Cortex of kidney (tissue), 1 donor: ENCODE results near the gene PIGC.
"Not testable (repeated sequence)": the region's sequence is repeated elsewhere in the genome, so short reads cannot be mapped to it uniquely, and the experiment has no call there.

ENCODE experiments used
- DNase-seq: peaks from one replicate; lab custom pipeline; 2025; lab: John Stamatoyannopoulos, UW

Gene PIGC

DNA sequence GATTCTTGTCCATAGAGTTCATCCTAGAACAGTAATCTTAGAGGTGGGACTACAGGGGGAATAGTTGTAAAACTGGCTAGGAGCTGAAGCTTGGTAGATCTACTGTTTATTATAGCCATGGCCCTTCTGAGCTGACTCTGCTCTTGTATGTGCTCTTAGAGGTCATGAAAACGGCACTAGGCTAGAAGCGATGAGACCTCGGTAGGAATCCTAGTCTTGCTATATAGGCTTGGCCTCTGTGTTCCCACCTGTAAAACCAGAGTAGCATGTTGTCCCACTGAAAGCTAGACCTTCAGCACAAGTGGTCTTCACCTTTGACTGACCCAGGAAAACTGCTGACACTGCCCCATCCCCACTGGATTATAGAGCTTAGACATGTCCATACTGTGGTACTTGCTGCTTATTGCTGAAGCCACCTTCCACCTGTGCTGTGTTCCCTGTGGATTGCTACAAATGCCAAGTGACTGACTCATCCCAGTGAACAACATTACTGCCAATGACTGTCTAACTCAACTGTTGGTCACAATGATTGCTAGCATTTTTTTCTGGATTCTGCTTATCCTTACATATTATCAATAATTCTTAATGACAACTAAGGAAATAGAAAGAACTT is 23.0 kb upstream of the PIGC start:
- DNase-seq, result no peak

DNA sequence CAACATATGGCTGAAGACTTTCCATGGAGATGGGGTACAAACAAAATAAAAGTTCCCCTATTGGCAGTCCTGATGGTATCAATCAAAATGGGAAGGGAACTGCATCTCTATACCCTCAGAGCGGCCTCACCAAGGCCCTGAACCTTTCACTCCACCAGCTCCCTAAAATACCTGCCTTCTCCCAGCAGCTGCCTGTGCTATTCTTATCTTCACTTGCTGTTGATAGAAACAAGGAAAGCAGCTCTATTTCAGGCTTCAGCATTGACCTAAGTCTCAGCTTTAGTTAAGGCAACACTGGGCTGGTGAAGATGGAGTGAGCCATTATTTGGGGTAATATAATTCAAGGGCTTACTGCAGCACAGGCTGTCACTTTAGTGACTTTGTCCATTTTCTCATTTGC is 21.7 kb upstream of the PIGC start:
- DNase-seq, result no peak

DNA sequence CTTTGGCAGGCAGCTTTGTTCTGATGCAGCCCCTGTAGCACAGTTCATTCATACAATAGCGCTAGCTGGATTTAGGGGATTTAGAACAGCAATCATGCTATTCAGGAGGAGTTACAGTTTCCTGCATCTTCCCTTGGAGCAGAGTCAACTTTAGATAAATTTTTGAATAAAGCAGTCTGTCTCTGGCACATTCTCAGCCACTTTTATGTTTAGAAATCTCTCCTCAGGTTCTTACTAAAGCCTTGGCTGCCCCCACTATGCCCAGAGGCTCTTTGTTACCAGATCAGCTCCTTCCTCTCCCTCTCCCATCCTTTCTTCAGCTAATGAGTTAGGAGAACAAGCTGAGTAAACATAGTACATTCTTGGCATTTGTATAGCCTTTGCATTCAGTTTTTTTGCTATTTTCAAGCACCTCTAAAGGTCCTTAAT is 17.0 kb upstream of the PIGC start:
- no peak for DNase-seq

- no peak for DNase-seq
Observed at GRCh38 chr1:172460177-172460576, 16.3 kb upstream of the PIGC start.

DNA sequence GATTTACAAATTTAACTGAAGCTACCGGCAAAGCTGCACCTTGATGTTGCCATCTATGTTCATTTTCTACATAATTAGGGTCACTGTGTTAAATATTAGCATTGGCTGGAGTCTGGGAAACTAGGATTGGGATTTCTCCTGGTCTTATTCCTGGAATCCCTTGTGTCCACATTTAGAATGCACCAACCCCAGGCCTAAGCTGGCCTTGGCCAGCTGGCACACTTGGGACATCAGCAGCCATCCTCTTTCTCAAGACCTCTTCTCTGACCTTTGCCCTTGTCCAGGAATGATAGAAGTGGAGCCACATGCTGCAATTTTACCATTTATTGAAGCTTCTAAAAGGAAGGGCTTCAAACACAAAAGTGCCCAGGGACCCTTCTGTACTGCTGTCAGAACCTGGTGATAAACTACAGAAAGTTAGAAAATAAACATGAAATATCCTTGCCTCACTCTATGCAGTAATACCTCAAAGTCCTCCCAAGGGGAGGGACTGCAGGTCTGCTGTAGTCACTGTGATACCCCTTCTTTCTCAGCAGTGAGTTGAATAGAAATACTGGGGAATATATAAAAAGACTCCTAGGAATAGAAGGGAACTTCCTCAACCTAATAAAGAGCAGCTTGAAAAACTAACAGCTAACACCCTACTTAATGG is 13.7 kb upstream of the PIGC start:
- DNase-seq, result no peak

DNA sequence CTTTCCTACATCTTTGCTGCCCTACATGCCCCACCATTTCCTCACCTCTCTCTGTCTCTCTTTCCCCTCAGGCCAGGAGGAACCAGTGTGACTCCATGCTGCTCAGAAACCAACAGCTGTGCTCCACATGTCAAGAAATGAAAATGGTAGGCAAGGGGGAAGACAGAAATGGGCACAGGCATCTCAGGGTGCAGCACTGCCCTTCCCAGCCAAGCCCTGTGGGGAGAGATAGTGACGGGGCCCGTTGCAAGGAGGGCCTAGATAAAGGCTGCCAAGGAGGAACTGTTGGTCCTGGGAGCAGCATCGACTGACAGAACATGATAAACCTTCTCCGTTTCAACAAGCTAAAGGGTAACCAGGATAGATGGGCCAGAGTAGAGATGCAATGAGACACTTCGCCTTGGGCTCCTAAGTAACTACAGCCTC is 12.5 kb upstream of the PIGC start:
- DNase-seq, result no peak

- DNase-seq, result no peak
Observed at GRCh38 chr1:172455451-172455850, 11.6 kb upstream of the PIGC start.

DNA sequence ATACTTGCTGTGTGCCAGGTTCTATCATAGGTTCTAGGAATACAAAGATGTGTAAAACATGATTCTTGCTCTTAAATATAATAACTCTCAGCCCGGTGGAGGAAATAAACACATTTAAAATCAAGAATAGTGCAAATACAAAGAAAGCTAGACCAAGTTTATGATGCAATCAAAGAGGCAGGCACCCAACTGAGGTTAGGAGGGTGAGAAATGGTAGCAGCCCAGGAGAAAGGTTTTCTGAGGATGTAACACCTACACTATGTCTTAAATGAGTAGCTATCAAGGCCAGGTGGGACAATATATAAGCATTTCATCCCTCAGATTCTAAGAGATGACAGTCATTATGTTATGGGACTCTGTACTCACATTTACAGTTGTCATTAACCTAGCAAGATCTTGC is 9.7 kb upstream of the PIGC start:
- no peak for DNase-seq

GRCh38 chr1:172453153-172453545 is 9.3 kb upstream of the PIGC start:
- DNase-seq, result no peak

GRCh38 chr1:172452536-172453152 is 8.8 kb upstream of the PIGC start:
- DNase-seq, result no peak

DNA sequence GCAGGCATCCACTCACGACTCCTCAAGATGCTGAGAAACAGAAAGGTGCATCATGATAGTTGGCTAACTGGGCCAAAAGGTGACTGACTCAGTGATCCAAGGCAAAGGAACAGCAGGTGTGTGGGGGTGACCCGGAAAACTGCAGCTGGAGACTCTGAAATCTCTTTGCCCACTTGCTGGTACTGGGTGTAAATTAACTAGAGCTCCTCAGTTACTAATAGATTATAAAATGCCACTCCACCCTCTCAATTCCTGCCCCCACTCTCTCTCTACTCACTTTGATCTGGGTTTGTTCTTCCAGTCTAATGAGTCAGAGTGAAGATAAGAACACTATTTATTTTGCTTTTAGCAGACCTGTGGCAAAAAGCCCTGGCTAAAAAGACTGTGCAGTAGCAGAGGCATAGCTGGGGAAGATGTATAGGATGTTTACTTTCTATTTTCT is 7.2 kb upstream of the PIGC start:
- no peak for DNase-seq

DNA sequence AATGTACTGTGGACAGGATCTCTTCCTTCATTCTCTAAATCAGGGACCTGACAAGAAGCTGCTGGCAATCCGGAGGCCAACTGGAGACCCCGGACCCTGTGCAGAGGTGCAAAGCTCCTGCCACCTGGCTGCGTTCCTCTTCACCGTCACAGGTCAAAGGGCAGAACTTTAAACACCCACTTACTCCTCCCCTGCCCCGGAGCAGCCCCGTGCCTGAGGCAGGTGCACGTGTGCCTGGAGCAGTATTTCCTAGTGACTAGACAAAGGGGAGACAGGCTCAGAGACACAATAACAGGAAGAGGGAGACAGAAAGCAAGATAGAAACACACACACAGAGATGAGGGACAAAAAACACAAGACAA is 6.6 kb upstream of the PIGC start:
- DNase-seq, result no peak

- DNase-seq, result no peak
Observed at GRCh38 chr1:172449585-172450523, 6.0 kb upstream of the PIGC start.

- DNase-seq, result no peak
Observed at GRCh38 chr1:172448995-172449584, 5.2 kb upstream of the PIGC start.

DNA sequence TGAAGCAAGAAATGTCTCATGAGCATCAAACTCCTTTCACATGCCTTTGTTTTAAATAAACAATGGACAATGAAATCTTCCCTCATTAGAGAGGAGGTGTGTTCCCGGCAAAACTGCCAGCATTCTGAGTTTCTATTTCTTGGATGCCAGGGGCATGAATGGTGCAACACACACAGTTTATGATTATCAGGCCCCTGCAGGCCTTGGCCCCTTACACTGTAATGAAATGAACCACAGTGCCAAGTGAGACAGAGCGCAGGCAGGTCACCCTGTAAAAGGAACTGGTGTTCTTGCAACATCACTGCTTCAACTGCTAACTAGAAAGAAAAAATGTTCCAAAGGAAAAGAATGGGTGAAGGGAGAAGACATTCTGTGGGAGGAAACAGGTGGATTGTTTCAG is 3.8 kb upstream of the PIGC start:
- no peak for DNase-seq

DNA sequence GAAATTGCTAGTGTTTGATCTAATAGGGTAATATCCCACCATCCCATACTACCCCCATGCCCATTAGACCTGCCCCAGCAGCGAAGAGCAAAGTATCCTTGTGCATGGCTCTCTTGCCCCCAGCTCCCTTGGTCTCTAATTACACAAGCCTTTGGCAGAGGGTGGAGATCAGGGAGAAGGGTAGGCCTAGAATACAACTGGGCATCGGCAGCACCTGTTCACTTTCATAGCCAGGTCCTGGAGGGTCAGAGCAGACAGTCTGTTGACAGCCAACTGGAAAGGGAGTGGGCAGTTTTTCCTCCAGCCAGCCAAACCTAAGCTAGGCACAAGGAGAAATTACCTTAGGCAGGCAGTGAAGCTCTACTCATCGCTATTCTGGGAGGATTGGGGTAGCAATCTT is 2.7 kb upstream of the PIGC start:
- DNase-seq, result no peak

GRCh38 chr1:172442843-172443565 is 865 bp downstream of the PIGC start:
- no peak for DNase-seq

GRCh38 chr1:172442404-172442803 is 1.5 kb downstream of the PIGC start:
- DNase-seq, result no peak

- DNase-seq, result not testable (repeated sequence)
Observed at GRCh38 chr1:172437183-172437582, 6.7 kb downstream of the PIGC start.

GRCh38 chr1:172431721-172432192 is 12.1 kb downstream of the PIGC start:
- DNase-seq, result no peak

DNA sequence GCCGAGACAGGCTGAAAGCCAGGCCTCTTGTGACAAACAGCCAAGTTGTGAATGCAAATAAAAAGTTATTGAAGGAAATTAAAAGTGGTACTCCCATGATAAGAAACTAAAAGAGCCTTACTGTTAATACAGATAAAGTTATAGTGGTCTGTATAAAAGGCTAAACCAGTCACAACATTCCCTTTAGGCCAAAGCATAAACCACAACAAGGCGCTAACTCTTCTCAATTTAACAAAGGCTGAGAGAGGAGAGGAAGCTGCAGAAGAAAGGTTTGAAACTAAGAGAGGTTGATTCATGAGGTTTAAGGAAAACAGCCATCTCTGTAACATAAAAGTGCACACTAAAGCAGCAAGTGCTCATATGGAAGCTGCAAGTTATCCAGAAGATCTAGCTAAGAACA is 12.7 kb downstream of the PIGC start:
- DNase-seq, result no peak
